OCI-LY7 (cell line): ENCODE results near the gene LANCL2.

Experiments used
- CTCF ChIP-seq: fragments of 200-600 bp; sonication (generic); conservative IDR thresholded peaks from 2 replicates; pipeline ENCODE4 v1.5.1; 2014; ENCODE audit warnings: mild to moderate bottlenecking, antibody characterized with exemption, low read length, moderate library complexity, mixed read lengths
- EZH2phosphoT487 ChIP-seq: fragments of 200-600 bp; sonication (generic); IDR thresholded peaks from 2 replicates; pipeline ENCODE4 v1.6.1; 2018; ENCODE audit warnings: low read depth, borderline replicate concordance, mild to moderate bottlenecking, mixed run types, antibody characterized with exemption, low read length, moderate library complexity, mixed read lengths

- TF ChIP-seq CTCF (no peak), EZH2phosphoT487 (no peak)
Observed at GRCh38 chr7:55449205-55449991, 84.3 kb downstream of the LANCL2 start.
